HepG2 (cell line): Measurements from ENCODE around the gene KIAA1755. TPM values are rescaled to one million over a fixed set of nuclear protein-coding genes. Genes with fewer than 3 reads are reported as not detected.

Source experiments
- GATAD2A ChIP-seq: IDR thresholded peaks from 2 replicates; pipeline ENCODE4 v1.6.1; 2016
- NFYC ChIP-seq: IDR thresholded peaks from 2 replicates; pipeline ENCODE4 v1.6.1; 2016; ENCODE audit warnings: missing genetic modification reagents, missing compliant biosample characterization
- SP5 ChIP-seq: IDR thresholded peaks from 2 replicates; pipeline ENCODE4 v1.6.1; 2016; ENCODE audit warnings: low read depth, borderline replicate concordance
- polyA plus RNA-seq, 8 experiments: library from polyadenylated mRNA; depleted of rRNA in 3 of 8; stranded (reverse) in 7 of 8; unstranded in 1 of 8; fragments of >200 nt; fragmentation: Illumina TruSeq in 4 of 8; extraction: Trizol in 4 of 8; gene quantifications; 2 replicates each; pipeline versions ENCODE4 v1.2.1 to v1.2.3, GENCODE V29; 2011 to 2016; ENCODE audit warnings: low read depth in 4 of 8, missing spikeins in 1 of 8, mixed read lengths in 1 of 8; ENCODE audit not compliant: insufficient read depth in 1 of 8
- total RNA-seq, 5 experiments: library from RNA; depleted of rRNA; stranded (reverse); fragments of >200 nt; fragmentation: Illumina TruSeq; extraction: Trizol; gene quantifications; 2 replicates each; pipeline ENCODE4 v1.2.3, GENCODE V29; 2016; ENCODE audit warnings: low read depth in 1 of 5
- TF ChIP-seq, protein P1 (sequence below): sonication (generic); formaldehyde crosslinking; IDR thresholded peaks from 2 replicates; pipeline ENCODE4 v1.4.0; 2020; ENCODE audit warnings: mild to moderate bottlenecking, missing genetic modification reagents, borderline replicate concordance
- TF ChIP-seq, protein P2 (sequence below): sonication (generic); formaldehyde crosslinking; IDR thresholded peaks from 2 replicates; pipeline ENCODE4 v1.8.0; 2022; ENCODE audit warnings: mild to moderate bottlenecking, missing genetic modification reagents; ENCODE audit not compliant: insufficient replicate concordance

KIAA1755 gene
- total and polyA plus RNA-seq, 2 of the 13 experiments (the other 11 are each of a cell fraction or from before 2014, with no cell fraction given): 0.04 TPM; not detected in 1

DNA sequence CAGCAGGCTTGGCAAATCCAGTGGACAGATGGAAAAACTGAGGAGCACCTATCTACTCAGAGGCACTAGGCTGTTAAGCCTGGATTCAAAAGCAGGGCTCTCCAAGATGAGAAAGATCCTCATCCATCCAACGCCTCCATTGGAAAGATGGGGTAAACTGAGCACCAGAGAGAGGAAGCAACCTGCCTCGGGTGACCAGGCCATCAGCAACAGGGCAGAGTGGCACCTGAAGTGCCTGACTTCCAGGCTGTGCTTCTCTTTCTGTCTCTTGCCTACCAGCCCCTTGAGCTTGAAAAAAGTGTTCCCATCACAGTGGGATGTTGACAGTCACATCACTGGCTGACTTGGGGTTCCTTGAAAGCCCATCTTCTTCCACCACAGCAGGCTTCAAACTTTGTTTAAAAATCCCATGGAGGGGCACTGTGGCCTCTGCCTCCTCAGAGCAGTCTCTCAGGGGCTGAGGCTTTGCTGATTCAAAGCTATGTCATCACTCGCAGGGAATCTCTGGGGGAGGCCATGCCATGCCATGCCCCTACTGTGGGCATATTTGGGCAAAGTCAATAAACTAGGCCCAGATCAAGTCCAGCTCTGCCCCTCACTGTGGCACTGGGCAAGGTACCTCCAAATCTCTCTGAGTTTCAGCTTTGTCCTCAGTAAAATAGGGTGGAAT, 50.7 kb downstream of the KIAA1755 start (continued):
- TF ChIP-seq, protein P1, sequence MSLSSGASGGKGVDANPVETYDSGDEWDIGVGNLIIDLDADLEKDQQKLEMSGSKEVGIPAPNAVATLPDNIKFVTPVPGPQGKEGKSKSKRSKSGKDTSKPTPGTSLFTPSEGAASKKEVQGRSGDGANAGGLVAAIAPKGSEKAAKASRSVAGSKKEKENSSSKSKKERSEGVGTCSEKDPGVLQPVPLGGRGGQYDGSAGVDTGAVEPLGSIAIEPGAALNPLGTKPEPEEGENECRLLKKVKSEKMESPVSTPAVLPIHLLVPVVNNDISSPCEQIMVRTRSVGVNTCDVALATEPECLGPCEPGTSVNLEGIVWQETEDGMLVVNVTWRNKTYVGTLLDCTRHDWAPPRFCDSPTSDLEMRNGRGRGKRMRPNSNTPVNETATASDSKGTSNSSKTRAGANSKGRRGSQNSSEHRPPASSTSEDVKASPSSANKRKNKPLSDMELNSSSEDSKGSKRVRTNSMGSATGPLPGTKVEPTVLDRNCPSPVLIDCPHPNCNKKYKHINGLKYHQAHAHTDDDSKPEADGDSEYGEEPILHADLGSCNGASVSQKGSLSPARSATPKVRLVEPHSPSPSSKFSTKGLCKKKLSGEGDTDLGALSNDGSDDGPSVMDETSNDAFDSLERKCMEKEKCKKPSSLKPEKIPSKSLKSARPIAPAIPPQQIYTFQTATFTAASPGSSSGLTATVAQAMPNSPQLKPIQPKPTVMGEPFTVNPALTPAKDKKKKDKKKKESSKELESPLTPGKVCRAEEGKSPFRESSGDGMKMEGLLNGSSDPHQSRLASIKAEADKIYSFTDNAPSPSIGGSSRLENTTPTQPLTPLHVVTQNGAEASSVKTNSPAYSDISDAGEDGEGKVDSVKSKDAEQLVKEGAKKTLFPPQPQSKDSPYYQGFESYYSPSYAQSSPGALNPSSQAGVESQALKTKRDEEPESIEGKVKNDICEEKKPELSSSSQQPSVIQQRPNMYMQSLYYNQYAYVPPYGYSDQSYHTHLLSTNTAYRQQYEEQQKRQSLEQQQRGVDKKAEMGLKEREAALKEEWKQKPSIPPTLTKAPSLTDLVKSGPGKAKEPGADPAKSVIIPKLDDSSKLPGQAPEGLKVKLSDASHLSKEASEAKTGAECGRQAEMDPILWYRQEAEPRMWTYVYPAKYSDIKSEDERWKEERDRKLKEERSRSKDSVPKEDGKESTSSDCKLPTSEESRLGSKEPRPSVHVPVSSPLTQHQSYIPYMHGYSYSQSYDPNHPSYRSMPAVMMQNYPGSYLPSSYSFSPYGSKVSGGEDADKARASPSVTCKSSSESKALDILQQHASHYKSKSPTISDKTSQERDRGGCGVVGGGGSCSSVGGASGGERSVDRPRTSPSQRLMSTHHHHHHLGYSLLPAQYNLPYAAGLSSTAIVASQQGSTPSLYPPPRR (CRISPR knock-in tag): no peak
- TF ChIP-seq SP5: no peak
- TF ChIP-seq NFYC: no peak
- TF ChIP-seq, protein P2, sequence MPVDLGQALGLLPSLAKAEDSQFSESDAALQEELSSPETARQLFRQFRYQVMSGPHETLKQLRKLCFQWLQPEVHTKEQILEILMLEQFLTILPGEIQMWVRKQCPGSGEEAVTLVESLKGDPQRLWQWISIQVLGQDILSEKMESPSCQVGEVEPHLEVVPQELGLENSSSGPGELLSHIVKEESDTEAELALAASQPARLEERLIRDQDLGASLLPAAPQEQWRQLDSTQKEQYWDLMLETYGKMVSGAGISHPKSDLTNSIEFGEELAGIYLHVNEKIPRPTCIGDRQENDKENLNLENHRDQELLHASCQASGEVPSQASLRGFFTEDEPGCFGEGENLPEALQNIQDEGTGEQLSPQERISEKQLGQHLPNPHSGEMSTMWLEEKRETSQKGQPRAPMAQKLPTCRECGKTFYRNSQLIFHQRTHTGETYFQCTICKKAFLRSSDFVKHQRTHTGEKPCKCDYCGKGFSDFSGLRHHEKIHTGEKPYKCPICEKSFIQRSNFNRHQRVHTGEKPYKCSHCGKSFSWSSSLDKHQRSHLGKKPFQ: no peak
- TF ChIP-seq GATAD2A (CRISPR knock-in tag): no peak
